Kidney (tissue), 14 donors: ENCODE measurements around the gene WWOX. TPM values are rescaled to one million over a fixed set of nuclear protein-coding genes. Genes with fewer than 3 reads are reported as not detected.

Experiments
- DNase-seq, 5 donors: peaks; one replicate each; pipeline ENCODE4 v3.0.0-alpha.2; 2013 to 2020
- FAIRE-seq: peaks from 2 replicates; lab custom pipeline; 2012; peaks lifted over from hg19 to GRCh38; lab: Jason Lieb, UNC
- H3K27ac ChIP-seq, 2 donors: one replicate each; pipeline ENCODE4 v1.7.0; 2013; ENCODE audit warnings: low read depth in 2 of 2, low read length in 2 of 2, inconsistent platforms in 1 of 2
- H3K27me3 ChIP-seq: one replicate; pipeline ENCODE4 v1.7.1; 2013; ENCODE audit warnings: low read length, inconsistent platforms; ENCODE audit not compliant: control insufficient read depth, insufficient read depth
- H3K36me3 ChIP-seq, 3 donors: one replicate each; pipeline versions ENCODE4 v1.7.0 to v1.7.1; 2013; ENCODE audit warnings: low read length in 3 of 3, control low read depth in 1 of 3, inconsistent platforms in 1 of 3; ENCODE audit not compliant: insufficient read depth in 3 of 3, control insufficient read depth in 2 of 3
- H3K4me1 ChIP-seq, 3 donors: one replicate each; pipeline versions ENCODE4 v1.7.0 to v1.7.1; 2013; ENCODE audit warnings: low read length in 3 of 3, inconsistent platforms in 1 of 3, low read depth in 1 of 3; ENCODE audit not compliant: control insufficient read depth in 2 of 3, insufficient read depth in 2 of 3
- H3K4me3 ChIP-seq, 3 donors: one replicate each; pipeline versions ENCODE4 v1.7.0 to v1.8.1; 2013; ENCODE audit warnings: low read length in 3 of 3, control low read depth in 1 of 3, inconsistent platforms in 1 of 3
- H3K9ac ChIP-seq, 3 donors: one replicate each; pipeline versions ENCODE4 v1.7.0 to v1.7.1; 2013; ENCODE audit warnings: low read length in 3 of 3, control low read depth in 1 of 3, inconsistent platforms in 1 of 3
- H3K9me3 ChIP-seq, 3 donors: one replicate each; pipeline versions ENCODE4 v1.7.0 to v1.7.1; 2013; ENCODE audit warnings: low read length in 3 of 3, control low read depth in 1 of 3, inconsistent platforms in 1 of 3; ENCODE audit not compliant: control insufficient read depth in 2 of 3, insufficient read depth in 1 of 3
- intact Hi-C: fragments of 100-400 bp; cut with DNase I; formaldehyde crosslinking; loops from one replicate; pipeline ENCODE4 v1.11.1; 2022
- polyA plus RNA-seq: library from polyadenylated mRNA; stranded (reverse); fragments of 350-450 nt; fragmentation: Illumina TruSeq; extraction: RNeasy Lipid Tissue Mini Kit (QIAGEN cat#74804); gene quantifications from one replicate; pipeline ENCODE4 v1.2.3, GENCODE V29; 2014; ENCODE audit warnings: low read depth, low replicate concordance; ENCODE audit not compliant: insufficient read depth
- total RNA-seq: library from RNA; stranded (reverse); fragmentation: NEBNext Ultra II Directional; extraction: Animal tissue kit (Norgen Biotek cat#: 25700); gene quantifications from one replicate; pipeline ENCODE4 v1.2.1, GENCODE V29; 2021
- TF ChIP-seq, protein P1 (sequence below): IDR thresholded peaks from 3 replicates; pipeline ENCODE4 v1.5.1; 2012; ENCODE audit warnings: mild to moderate bottlenecking, moderate library complexity, borderline replicate concordance; ENCODE audit not compliant: insufficient read depth; ENCODE audit errors: extremely low read depth
- donor health status: control.
- donor health status: control.
- donor health status: control.
- donor health status: control.
- donor health status: control.
- donor health status: DM: yes; HTN: yes; CAD: no.
- donor health status: Normal renal cell carcinoma (clear cell type).

The WWOX gene
- total and polyA plus RNA-seq, 2 donors from 2014 or later = 22.5 to 30.3 TPM

DNA sequence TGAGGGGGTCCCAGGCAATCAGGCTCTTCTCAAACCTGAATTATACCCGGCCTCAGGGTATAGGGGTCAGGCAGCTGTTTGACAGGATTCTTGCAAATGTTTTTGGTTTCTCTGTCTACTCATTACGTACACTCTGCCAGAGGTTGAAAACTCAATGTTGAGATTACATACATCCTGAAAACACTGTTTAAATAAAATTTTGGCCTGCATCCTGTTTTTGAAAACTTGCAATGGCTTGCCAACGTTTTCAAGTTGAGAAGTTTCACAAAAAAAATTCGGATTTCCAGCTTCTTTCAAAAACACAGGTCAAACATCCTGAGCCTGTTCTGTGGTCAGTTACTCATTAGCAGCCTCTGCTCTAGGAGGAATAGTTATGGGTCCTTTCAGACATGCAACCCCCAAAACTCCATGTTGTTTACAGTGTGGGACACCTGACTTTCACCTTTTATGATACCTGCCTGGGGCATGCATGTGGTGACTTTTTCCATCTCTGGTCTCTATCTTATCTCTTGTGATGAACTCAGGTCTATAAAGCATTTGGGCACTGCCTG lies 577.8 kb downstream of the WWOX start:
- intact Hi-C loops = no loop called here
- no peak for FAIRE-seq

DNA sequence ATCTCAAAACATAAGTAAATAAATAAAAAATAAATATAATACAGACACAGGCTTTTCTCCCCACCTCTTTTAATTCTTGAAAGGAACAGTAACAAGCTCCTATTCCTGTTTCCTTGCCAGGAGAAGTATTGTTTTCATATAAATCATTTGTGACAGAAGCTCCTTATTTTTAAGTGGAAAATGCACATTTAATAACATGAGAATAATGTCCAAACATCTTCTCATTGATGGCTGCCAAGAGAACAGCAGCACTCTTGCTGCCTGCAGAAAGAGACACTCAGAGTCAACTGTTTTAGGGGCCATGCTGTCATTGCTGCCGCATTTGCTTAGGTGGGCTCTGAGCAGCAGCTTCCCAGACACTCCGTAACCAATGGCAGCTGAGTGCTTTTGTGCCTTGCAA lies 580.1 kb downstream of the WWOX start:
- H3K9me3 ChIP-seq = no peaks in the 10 kb centered on the region
- DNase-seq = no peak

More for the DNA sequence above, 577.8 kb downstream of the WWOX start:
- Histone ChIP-seq H3K9ac (no peak overlapping the region), H3K9me3 (no peaks in the 10 kb centered on the region), H3K36me3 (no peaks in the 10 kb centered on the region), H3K27ac (no peak overlapping the region), H3K4me1 (peaks cover 0 to 2% (median 0%) of the 10 kb centered on the region in 3 donors), H3K27me3 (no peaks in the 10 kb centered on the region), H3K4me3 (no peak overlapping the region)
- TF ChIP-seq, protein P1, sequence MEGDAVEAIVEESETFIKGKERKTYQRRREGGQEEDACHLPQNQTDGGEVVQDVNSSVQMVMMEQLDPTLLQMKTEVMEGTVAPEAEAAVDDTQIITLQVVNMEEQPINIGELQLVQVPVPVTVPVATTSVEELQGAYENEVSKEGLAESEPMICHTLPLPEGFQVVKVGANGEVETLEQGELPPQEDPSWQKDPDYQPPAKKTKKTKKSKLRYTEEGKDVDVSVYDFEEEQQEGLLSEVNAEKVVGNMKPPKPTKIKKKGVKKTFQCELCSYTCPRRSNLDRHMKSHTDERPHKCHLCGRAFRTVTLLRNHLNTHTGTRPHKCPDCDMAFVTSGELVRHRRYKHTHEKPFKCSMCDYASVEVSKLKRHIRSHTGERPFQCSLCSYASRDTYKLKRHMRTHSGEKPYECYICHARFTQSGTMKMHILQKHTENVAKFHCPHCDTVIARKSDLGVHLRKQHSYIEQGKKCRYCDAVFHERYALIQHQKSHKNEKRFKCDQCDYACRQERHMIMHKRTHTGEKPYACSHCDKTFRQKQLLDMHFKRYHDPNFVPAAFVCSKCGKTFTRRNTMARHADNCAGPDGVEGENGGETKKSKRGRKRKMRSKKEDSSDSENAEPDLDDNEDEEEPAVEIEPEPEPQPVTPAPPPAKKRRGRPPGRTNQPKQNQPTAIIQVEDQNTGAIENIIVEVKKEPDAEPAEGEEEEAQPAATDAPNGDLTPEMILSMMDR = no peak
- no peak for DNase-seq

DNA sequence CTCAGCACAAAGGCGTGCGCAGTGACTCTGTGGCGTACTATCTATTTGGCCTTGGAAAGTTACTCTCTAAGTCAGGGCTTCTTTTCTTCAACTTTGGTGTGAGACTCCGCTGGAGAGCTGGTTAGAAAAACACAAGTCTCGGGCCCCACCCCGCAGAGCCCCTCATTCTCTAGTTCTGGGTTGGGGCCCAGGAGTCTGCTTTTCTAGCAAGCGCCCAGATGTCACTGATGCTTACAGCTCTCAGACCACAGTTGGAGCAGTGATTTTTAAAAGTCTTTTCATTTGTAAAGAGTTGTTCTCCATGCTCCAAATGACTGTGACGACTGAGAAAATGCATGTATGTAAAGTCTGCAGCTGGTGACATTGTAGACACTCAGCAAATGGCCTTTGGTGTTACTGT lies 582.3 kb downstream of the WWOX start:
- Histone ChIP-seq H3K9me3 (no peaks in the 10 kb centered on the region), H3K4me3 (no peak overlapping the region), H3K27ac (no peak overlapping the region), H3K4me1 (peaks cover 0 to 2% (median 0%) of the 10 kb centered on the region in 3 donors), H3K36me3 (no peaks in the 10 kb centered on the region), H3K27me3 (no peaks in the 10 kb centered on the region), H3K9ac (no peak overlapping the region)
- DNase-seq (no peak), FAIRE-seq (no peak)
- TF ChIP-seq, protein P1 = no peak
- intact Hi-C loops = no loop called here

More for the DNA sequence above, 580.1 kb downstream of the WWOX start:
- Histone ChIP-seq H3K9ac (no peak overlapping the region), H3K36me3 (no peaks in the 10 kb centered on the region), H3K27me3 (no peaks in the 10 kb centered on the region), H3K4me1 (peaks cover 0 to 2% (median 0%) of the 10 kb centered on the region in 3 donors), H3K27ac (no peak overlapping the region), H3K4me3 (no peak overlapping the region)
- TF ChIP-seq, protein P1 = no peak
- intact Hi-C loops = no loop called here
- no peak for FAIRE-seq
